ENCODE results near the gene CTTN. TPM values are rescaled to one million over a fixed set of nuclear protein-coding genes. Genes with fewer than 3 reads are reported as not detected.
"Not testable (repeated sequence)": the region's sequence is repeated elsewhere in the genome, so short reads cannot be mapped to it uniquely, and the experiment has no call there.

CTTN gene
- polyA plus RNA-seq, 10 donors: 64.9 to 149 (median 101) TPM

GRCh38 chr11:70378506-70379134 lies 19.7 kb upstream of the CTTN start:
- DNase-seq: no peak

- DNase-seq: no peak
These were observed 17.0 kb upstream of the CTTN start for GRCh38 chr11:70381350-70381749.

- peak; percentile 38 to 63 (median 59) for DNase-seq
These were observed 16.2 kb upstream of the CTTN start for GRCh38 chr11:70381872-70382861.

- peak in 1 of 3 donors; percentile 58 for DNase-seq
These were observed 14.4 kb upstream of the CTTN start for GRCh38 chr11:70383664-70384565.

- DNase-seq: no peak
These were observed 13.7 kb upstream of the CTTN start for GRCh38 chr11:70384566-70385152.

- DNase-seq: no peak
These were observed 10.8 kb upstream of the CTTN start for GRCh38 chr11:70387564-70387963.

GRCh38 chr11:70389201-70389600 lies 9.1 kb upstream of the CTTN start:
- no peak for DNase-seq

- DNase-seq: not testable (repeated sequence)
These were observed 7.4 kb upstream of the CTTN start for GRCh38 chr11:70390882-70391281.

GRCh38 chr11:70394211-70394950 lies 3.9 kb upstream of the CTTN start:
- DNase-seq: no peak

GRCh38 chr11:70397336-70397982 lies 870 bp upstream of the CTTN start:
- DNase-seq: no peak

- no peak for DNase-seq
These were observed 728 bp downstream of the CTTN start for GRCh38 chr11:70398834-70399680.

GRCh38 chr11:70399681-70400112 lies 1.4 kb downstream of the CTTN start:
- DNase-seq: peak; percentile 42 to 83 (median 73)

GRCh38 chr11:70400643-70401042 lies 2.3 kb downstream of the CTTN start:
- DNase-seq: no peak

GRCh38 chr11:70402016-70402415 lies 3.7 kb downstream of the CTTN start:
- no peak for DNase-seq

GRCh38 chr11:70402685-70403084 lies 4.4 kb downstream of the CTTN start:
- DNase-seq: no peak

- DNase-seq: no peak
These were observed 5.9 kb downstream of the CTTN start for GRCh38 chr11:70404244-70404643.

- DNase-seq: no peak
These were observed 7.5 kb downstream of the CTTN start for GRCh38 chr11:70405679-70406395.

- no peak for DNase-seq
These were observed 8.8 kb downstream of the CTTN start for GRCh38 chr11:70407121-70407520.

GRCh38 chr11:70407814-70408213 lies 9.5 kb downstream of the CTTN start:
- no peak for DNase-seq
